Neural cell (in vitro differentiated cells): ENCODE data around the gene AGT. TPM values are rescaled to one million over a fixed set of nuclear protein-coding genes. Genes with fewer than 3 reads are reported as not detected.

Experiments
- H2AFZ ChIP-seq: fragments of 200-600, 300-800 bp; sonication (generic), shearing (Covaris generic); 2 replicates; pipeline ENCODE4 v1.6.0; 2014; ENCODE audit warnings: low read depth, mild to moderate bottlenecking, antibody characterized with exemption, low read length, moderate library complexity
- H3F3A ChIP-seq: fragments of 200-600 bp; shearing (Covaris generic); 2 replicates; pipeline ENCODE4 v1.6.1; 2016; ENCODE audit warnings: mild to moderate bottlenecking, moderate library complexity, mixed read lengths, antibody characterized with exemption, low read length; ENCODE audit not compliant: insufficient read depth, poor library complexity, severe bottlenecking
- H3K27ac ChIP-seq: fragments of 200-600, 300-800 bp; sonication (generic), shearing (Covaris generic); 2 replicates; pipeline ENCODE4 v1.5.1; 2014; ENCODE audit warnings: mild to moderate bottlenecking, low read length, moderate library complexity
- H3K27me3 ChIP-seq: fragments of 300-800, 200-600 bp; sonication (generic), shearing (Covaris generic); 2 replicates; pipeline ENCODE4 v1.6.0; 2014; ENCODE audit warnings: mild to moderate bottlenecking, low read depth, low read length, moderate library complexity; ENCODE audit not compliant: insufficient read depth
- H3K36me3 ChIP-seq: fragments of 300-800, 200-600 bp; sonication (generic), shearing (Covaris generic); 2 replicates; pipeline ENCODE4 v1.5.1; 2014; ENCODE audit warnings: mild to moderate bottlenecking, antibody characterized with exemption, low read length, moderate library complexity; ENCODE audit not compliant: insufficient read depth
- H3K4me2 ChIP-seq: fragments of 300-800, 200-600 bp; sonication (generic), shearing (Covaris generic); 2 replicates; pipeline ENCODE4 v1.6.0; 2014; ENCODE audit warnings: mild to moderate bottlenecking, low read length
- H3K4me3 ChIP-seq: fragments of 300-800, 200-600 bp; sonication (generic), shearing (Covaris generic); 2 replicates; pipeline ENCODE4 v1.5.1; 2014; ENCODE audit warnings: mild to moderate bottlenecking, low read length, moderate library complexity
- H3K79me2 ChIP-seq: fragments of 200-600 bp; shearing (Covaris generic); replicated peaks from 2 replicates; pipeline ENCODE4 v1.6.0; 2014; ENCODE audit warnings: mild to moderate bottlenecking, low read length, moderate library complexity; ENCODE audit not compliant: insufficient read depth
- H3K9ac ChIP-seq: fragments of 300-800, 200-600 bp; sonication (generic), shearing (Covaris generic); 2 replicates; pipeline ENCODE4 v1.6.1; 2016; ENCODE audit warnings: mild to moderate bottlenecking, low read length, mixed read lengths
- H3K9me2 ChIP-seq: fragments of 200-600 bp; shearing (Covaris generic); 2 replicates; pipeline ENCODE4 v1.6.1; 2016; ENCODE audit warnings: mild to moderate bottlenecking, low read length, mixed read lengths; ENCODE audit not compliant: insufficient read depth
- H3K9me3 ChIP-seq: fragments of 200-600, 300-800 bp; sonication (generic), shearing (Covaris generic); 2 replicates; pipeline ENCODE4 v1.6.1; 2016; ENCODE audit warnings: mild to moderate bottlenecking, mixed run types, low read length, moderate library complexity, mixed read lengths
- H4K20me1 ChIP-seq: fragments of 200-600 bp; shearing (Covaris generic); 2 replicates; pipeline ENCODE4 v1.6.1; 2016; ENCODE audit warnings: mild to moderate bottlenecking, mixed run types; ENCODE audit not compliant: insufficient read depth
- EP300 ChIP-seq: fragments of 450-650 bp; conservative IDR thresholded peaks from 2 replicates; pipeline ENCODE4 v1.6.1; 2014; ENCODE audit warnings: antibody characterized with exemption, mild to moderate bottlenecking, moderate library complexity; ENCODE audit not compliant: poor library complexity, severe bottlenecking
- EZH2 ChIP-seq: fragments of 200-600, 300-800 bp; shearing (Covaris generic), sonication (generic); IDR thresholded peaks from 2 replicates; pipeline ENCODE4 v1.6.1; 2014; ENCODE audit warnings: antibody characterized with exemption, low read length, borderline replicate concordance, mild to moderate bottlenecking; ENCODE audit not compliant: insufficient read depth, poor library complexity, severe bottlenecking
- MXI1 ChIP-seq: fragments of 450-650 bp; conservative IDR thresholded peaks from 2 replicates; pipeline ENCODE4 v1.6.1; 2014; ENCODE audit warnings: antibody characterized with exemption, mild to moderate bottlenecking; ENCODE audit not compliant: poor library complexity, severe bottlenecking
- POLR2AphosphoS5 ChIP-seq: IDR thresholded peaks from 2 replicates; pipeline ENCODE4 v1.6.1; 2012
- RAD21 ChIP-seq: fragments of 450-650 bp; conservative IDR thresholded peaks from 2 replicates; pipeline ENCODE4 v1.6.1; 2014; ENCODE audit warnings: antibody characterized with exemption, mild to moderate bottlenecking, moderate library complexity
- SMC3 ChIP-seq: fragments of 450-650 bp; conservative IDR thresholded peaks from 2 replicates; pipeline ENCODE4 v1.6.1; 2014; ENCODE audit warnings: antibody characterized with exemption, mild to moderate bottlenecking, moderate library complexity; ENCODE audit not compliant: poor library complexity
- TAF1 ChIP-seq: IDR thresholded peaks from 2 replicates; pipeline ENCODE4 v1.6.1; 2012; ENCODE audit warnings: low read depth
- polyA plus RNA-seq: library from polyadenylated mRNA; depleted of rRNA; stranded (reverse); fragments of >200 nt; gene quantifications from 2 replicates; pipeline ENCODE4 v1.2.3, GENCODE V29; 2014
- TF ChIP-seq, protein P1 (sequence below): IDR thresholded peaks from 2 replicates; pipeline ENCODE4 v1.6.1; 2012; ENCODE audit warnings: borderline replicate concordance
- TF ChIP-seq, protein P2 (sequence below): fragments of 450-650 bp; IDR thresholded peaks from 2 replicates; pipeline ENCODE4 v1.5.1; 2014; ENCODE audit warnings: antibody characterized with exemption, mild to moderate bottlenecking, moderate library complexity; ENCODE audit not compliant: poor library complexity, severe bottlenecking

Gene AGT
- polyA plus RNA-seq, 1 donor from 2014 or later: not detected

- H3K9me2 ChIP-seq: no peaks in the 10 kb centered on the region
- no peak overlapping the region for H3K27ac ChIP-seq
- no peak overlapping the region for H2AFZ ChIP-seq
- H3K9ac ChIP-seq: no peak overlapping the region
- no peak for TF ChIP-seq EZH2
- no peak for TF ChIP-seq EP300
- TF ChIP-seq, protein P1, sequence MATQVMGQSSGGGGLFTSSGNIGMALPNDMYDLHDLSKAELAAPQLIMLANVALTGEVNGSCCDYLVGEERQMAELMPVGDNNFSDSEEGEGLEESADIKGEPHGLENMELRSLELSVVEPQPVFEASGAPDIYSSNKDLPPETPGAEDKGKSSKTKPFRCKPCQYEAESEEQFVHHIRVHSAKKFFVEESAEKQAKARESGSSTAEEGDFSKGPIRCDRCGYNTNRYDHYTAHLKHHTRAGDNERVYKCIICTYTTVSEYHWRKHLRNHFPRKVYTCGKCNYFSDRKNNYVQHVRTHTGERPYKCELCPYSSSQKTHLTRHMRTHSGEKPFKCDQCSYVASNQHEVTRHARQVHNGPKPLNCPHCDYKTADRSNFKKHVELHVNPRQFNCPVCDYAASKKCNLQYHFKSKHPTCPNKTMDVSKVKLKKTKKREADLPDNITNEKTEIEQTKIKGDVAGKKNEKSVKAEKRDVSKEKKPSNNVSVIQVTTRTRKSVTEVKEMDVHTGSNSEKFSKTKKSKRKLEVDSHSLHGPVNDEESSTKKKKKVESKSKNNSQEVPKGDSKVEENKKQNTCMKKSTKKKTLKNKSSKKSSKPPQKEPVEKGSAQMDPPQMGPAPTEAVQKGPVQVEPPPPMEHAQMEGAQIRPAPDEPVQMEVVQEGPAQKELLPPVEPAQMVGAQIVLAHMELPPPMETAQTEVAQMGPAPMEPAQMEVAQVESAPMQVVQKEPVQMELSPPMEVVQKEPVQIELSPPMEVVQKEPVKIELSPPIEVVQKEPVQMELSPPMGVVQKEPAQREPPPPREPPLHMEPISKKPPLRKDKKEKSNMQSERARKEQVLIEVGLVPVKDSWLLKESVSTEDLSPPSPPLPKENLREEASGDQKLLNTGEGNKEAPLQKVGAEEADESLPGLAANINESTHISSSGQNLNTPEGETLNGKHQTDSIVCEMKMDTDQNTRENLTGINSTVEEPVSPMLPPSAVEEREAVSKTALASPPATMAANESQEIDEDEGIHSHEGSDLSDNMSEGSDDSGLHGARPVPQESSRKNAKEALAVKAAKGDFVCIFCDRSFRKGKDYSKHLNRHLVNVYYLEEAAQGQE: no peak
- no peak for TF ChIP-seq SMC3
- TF ChIP-seq TAF1: no peak
- no peak for TF ChIP-seq MXI1
- TF ChIP-seq, protein P2, sequence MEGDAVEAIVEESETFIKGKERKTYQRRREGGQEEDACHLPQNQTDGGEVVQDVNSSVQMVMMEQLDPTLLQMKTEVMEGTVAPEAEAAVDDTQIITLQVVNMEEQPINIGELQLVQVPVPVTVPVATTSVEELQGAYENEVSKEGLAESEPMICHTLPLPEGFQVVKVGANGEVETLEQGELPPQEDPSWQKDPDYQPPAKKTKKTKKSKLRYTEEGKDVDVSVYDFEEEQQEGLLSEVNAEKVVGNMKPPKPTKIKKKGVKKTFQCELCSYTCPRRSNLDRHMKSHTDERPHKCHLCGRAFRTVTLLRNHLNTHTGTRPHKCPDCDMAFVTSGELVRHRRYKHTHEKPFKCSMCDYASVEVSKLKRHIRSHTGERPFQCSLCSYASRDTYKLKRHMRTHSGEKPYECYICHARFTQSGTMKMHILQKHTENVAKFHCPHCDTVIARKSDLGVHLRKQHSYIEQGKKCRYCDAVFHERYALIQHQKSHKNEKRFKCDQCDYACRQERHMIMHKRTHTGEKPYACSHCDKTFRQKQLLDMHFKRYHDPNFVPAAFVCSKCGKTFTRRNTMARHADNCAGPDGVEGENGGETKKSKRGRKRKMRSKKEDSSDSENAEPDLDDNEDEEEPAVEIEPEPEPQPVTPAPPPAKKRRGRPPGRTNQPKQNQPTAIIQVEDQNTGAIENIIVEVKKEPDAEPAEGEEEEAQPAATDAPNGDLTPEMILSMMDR: no peak
- no peak for TF ChIP-seq RAD21
- TF ChIP-seq POLR2AphosphoS5: no peak
- H3K36me3 ChIP-seq: no peaks in the 10 kb centered on the region
- H3F3A ChIP-seq: no peaks in the 10 kb centered on the region
- no peak overlapping the region for H3K4me3 ChIP-seq
- H3K79me2 ChIP-seq: no peaks in the 10 kb centered on the region
- H3K9me3 ChIP-seq: no peaks in the 10 kb centered on the region
- no peaks in the 10 kb centered on the region for H3K27me3 ChIP-seq
- no peaks in the 10 kb centered on the region for H4K20me1 ChIP-seq
- H3K4me2 ChIP-seq: no peak overlapping the region
Observed at GRCh38 chr1:230668227-230668626, 45.7 kb downstream of the AGT start.

DNA sequence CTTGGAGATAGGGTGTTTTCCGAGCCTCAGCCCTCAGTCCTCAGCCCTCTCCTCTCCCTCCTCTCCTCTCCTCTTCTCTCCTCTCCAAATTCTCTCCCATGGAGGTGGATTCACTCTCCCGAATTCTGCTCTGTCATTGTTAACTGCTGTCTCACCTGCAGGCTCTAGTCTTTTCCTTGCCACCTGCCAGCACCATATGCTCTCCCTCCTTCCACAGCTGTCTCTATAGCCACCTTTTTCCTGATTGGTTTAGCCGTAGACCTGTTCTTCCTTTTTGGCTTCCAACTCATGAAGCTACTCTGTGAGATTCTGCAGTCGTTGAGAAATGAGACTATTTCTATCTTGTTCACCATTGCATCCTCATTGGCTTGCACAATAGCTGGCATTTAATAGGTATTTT lies 51.9 kb downstream of the AGT start:
- no peak overlapping the region for H2AFZ ChIP-seq
- H3K4me2 ChIP-seq: no peak overlapping the region
- H3K27ac ChIP-seq: no peak overlapping the region
- H4K20me1 ChIP-seq: no peaks in the 10 kb centered on the region
- H3K79me2 ChIP-seq: no peaks in the 10 kb centered on the region
- H3K27me3 ChIP-seq: no peaks in the 10 kb centered on the region
- TF ChIP-seq MXI1 (no peak), EZH2 (no peak), SMC3 (no peak), EP300 (no peak), POLR2AphosphoS5 (no peak), TAF1 (no peak), RAD21 (no peak)
- TF ChIP-seq, protein P2: no peak
- TF ChIP-seq, protein P1: no peak
- H3F3A ChIP-seq: no peaks in the 10 kb centered on the region
- no peaks in the 10 kb centered on the region for H3K9me2 ChIP-seq
- no peak overlapping the region for H3K4me3 ChIP-seq
- no peaks in the 10 kb centered on the region for H3K9me3 ChIP-seq
- H3K9ac ChIP-seq: no peak overlapping the region
- no peaks in the 10 kb centered on the region for H3K36me3 ChIP-seq
